Loucy (cell line): ENCODE data around the gene LRR1.
"Not testable (repeated sequence)": the region's sequence is repeated elsewhere in the genome, so short reads cannot be mapped to it uniquely, and the experiment has no call there.

Experiments
- H2AFZ ChIP-seq: fragments of 200-600 bp; sonication (generic); 2 replicates; pipeline ENCODE4 v1.6.0; 2016; ENCODE audit warnings: antibody characterized with exemption, mild to moderate bottlenecking, low read length, moderate library complexity
- H3F3A ChIP-seq: fragments of 200-600 bp; 2 replicates; pipeline ENCODE4 v1.6.0; 2016; ENCODE audit warnings: antibody characterized with exemption, low read depth, mild to moderate bottlenecking
- H3K27me3 ChIP-seq: fragments of 200-600 bp; sonication (generic); 2 replicates; pipeline ENCODE4 v1.6.1; 2014; ENCODE audit warnings: low read length, mild to moderate bottlenecking; ENCODE audit not compliant: insufficient read depth, poor library complexity, severe bottlenecking
- H3K36me3 ChIP-seq: fragments of 200-600 bp; sonication (generic); 2 replicates; pipeline ENCODE4 v1.6.1; 2016; ENCODE audit warnings: low read length; ENCODE audit not compliant: insufficient read depth
- H3K4me1 ChIP-seq: fragments of 200-600 bp; sonication (generic); 2 replicates; pipeline ENCODE4 v1.5.1; 2014; ENCODE audit warnings: low read length, mild to moderate bottlenecking; ENCODE audit not compliant: insufficient read depth, poor library complexity, severe bottlenecking
- H3K4me2 ChIP-seq: fragments of 200-600 bp; sonication (generic); 2 replicates; pipeline ENCODE4 v1.6.0; 2014; ENCODE audit warnings: antibody characterized with exemption, low read length, low read depth, mild to moderate bottlenecking; ENCODE audit not compliant: poor library complexity, severe bottlenecking
- H3K4me3 ChIP-seq: fragments of 200-600 bp; sonication (generic); 2 replicates; pipeline ENCODE4 v1.5.1; 2014; ENCODE audit warnings: low read length, mild to moderate bottlenecking, mixed read lengths; ENCODE audit not compliant: poor library complexity, severe bottlenecking
- H3K79me2 ChIP-seq: fragments of 200-600 bp; sonication (generic); 2 replicates; pipeline ENCODE4 v1.6.1; 2014; ENCODE audit warnings: low read length; ENCODE audit not compliant: insufficient read depth
- H3K9ac ChIP-seq: fragments of 200-600 bp; sonication (generic); 2 replicates; pipeline ENCODE4 v1.6.0; 2014; ENCODE audit warnings: mild to moderate bottlenecking, low read depth, low read length, moderate library complexity; ENCODE audit not compliant: poor library complexity, severe bottlenecking
- H3K9me2 ChIP-seq: fragments of 200-600 bp; sonication (generic); replicated peaks from 2 replicates; pipeline ENCODE4 v1.6.1; 2016; ENCODE audit warnings: low read depth, low read length, mixed read lengths
- H3K9me3 ChIP-seq: fragments of 200-600 bp; sonication (generic); 2 replicates; pipeline ENCODE4 v1.6.1; 2014; ENCODE audit warnings: mild to moderate bottlenecking, antibody characterized with exemption, low read length, low read depth; ENCODE audit not compliant: insufficient read depth
- H4K20me1 ChIP-seq: fragments of 200-600 bp; sonication (generic); 2 replicates; pipeline ENCODE4 v1.6.0; 2014; ENCODE audit warnings: antibody characterized with exemption, low read length, mild to moderate bottlenecking; ENCODE audit not compliant: insufficient read depth, poor library complexity, severe bottlenecking
- EZH2phosphoT487 ChIP-seq: fragments of 200-600 bp; IDR thresholded peaks from 2 replicates; pipeline ENCODE4 v1.6.1; 2018; ENCODE audit warnings: antibody characterized with exemption, mild to moderate bottlenecking, moderate library complexity, borderline replicate concordance
- TF ChIP-seq, protein P1 (sequence below): fragments of 200-600 bp; sonication (generic); conservative IDR thresholded peaks from 2 replicates; pipeline ENCODE4 v1.5.1; 2014; ENCODE audit warnings: mild to moderate bottlenecking, antibody characterized with exemption, low read length

LRR1 gene

DNA sequence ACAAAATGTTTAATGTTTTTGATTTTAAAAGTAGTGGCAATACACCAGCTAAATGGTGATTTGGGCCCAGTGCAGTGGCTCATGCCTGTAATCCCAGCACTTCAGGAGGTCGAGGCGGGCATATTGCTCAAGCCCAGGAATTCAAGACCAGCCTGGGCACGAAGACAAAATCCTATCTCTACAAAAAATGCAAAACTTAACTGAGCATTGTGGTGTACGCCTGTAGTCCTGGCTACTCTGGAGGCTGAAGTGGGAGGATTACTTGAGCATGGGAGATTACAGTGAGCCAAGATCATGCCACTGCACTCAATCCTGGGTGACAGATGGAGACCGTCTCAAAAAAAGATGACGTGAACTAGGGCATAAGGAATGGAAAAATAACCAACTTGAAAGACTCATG lies 17.0 kb downstream of the LRR1 start:
- Histone ChIP-seq H2AFZ (no peak overlapping the region), H4K20me1 (peaks cover 43% of the 10 kb centered on the region), H3K4me3 (no peak overlapping the region), H3K9me3 (no peaks in the 10 kb centered on the region), H3K9ac (no peak overlapping the region), H3F3A (peaks cover 12% of the 10 kb centered on the region; the same call in 1 of the 2 replicates), H3K4me2 (no peak overlapping the region), H3K27me3 (no peaks in the 10 kb centered on the region), H3K4me1 (peaks cover 16% of the 10 kb centered on the region), H3K79me2 (peaks cover 72% of the 10 kb centered on the region), H3K9me2 (no peaks in the 10 kb centered on the region), H3K36me3 (peaks cover 22% of the 10 kb centered on the region; the same call in 1 of the 2 replicates)
- TF ChIP-seq, protein P1, sequence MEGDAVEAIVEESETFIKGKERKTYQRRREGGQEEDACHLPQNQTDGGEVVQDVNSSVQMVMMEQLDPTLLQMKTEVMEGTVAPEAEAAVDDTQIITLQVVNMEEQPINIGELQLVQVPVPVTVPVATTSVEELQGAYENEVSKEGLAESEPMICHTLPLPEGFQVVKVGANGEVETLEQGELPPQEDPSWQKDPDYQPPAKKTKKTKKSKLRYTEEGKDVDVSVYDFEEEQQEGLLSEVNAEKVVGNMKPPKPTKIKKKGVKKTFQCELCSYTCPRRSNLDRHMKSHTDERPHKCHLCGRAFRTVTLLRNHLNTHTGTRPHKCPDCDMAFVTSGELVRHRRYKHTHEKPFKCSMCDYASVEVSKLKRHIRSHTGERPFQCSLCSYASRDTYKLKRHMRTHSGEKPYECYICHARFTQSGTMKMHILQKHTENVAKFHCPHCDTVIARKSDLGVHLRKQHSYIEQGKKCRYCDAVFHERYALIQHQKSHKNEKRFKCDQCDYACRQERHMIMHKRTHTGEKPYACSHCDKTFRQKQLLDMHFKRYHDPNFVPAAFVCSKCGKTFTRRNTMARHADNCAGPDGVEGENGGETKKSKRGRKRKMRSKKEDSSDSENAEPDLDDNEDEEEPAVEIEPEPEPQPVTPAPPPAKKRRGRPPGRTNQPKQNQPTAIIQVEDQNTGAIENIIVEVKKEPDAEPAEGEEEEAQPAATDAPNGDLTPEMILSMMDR: no peak
- TF ChIP-seq EZH2phosphoT487: no peak

DNA sequence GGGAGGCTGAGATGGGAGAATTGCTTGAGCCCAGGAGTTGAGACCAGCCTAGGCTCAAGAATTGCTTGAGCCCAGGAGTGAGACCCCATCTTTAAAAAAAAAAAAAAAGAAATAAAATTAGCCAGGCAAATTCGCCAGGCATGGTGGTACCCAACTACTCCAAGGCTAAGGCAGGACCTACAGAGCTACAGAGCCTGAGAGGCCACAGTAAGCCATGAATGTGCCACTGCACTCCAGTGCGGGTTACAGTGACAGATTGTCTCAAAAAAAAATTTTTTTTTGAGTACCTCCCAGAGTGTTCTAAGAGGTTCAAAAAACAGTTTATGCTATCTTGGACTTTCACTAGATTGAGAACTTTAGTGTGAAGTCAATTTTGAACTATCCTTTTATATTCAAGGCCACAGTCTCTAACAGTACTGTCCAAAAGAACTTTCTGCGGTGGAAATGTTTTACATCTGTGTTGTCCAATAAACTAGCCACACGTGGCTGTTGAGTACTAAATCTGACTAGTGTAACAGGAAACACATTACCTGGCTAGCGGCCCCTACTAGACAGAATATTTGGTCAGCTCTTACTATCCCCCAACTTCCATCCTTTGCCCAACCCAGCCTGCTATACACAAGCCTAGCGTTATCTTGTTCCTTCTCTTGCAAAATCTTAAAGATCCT lies 19.2 kb downstream of the LRR1 start:
- Histone ChIP-seq H3K4me2 (peak overlapping the region; percentile 75), H3K9me2 (no peaks in the 10 kb centered on the region), H3K9ac (no peak overlapping the region), H3K27me3 (no peaks in the 10 kb centered on the region), H3K4me3 (peak overlapping the region; percentile 91), H2AFZ (no peak overlapping the region), H3K36me3 (peaks cover 22% of the 10 kb centered on the region; the same call in 1 of the 2 replicates), H3K79me2 (peaks cover 74% of the 10 kb centered on the region), H4K20me1 (peaks cover 55% of the 10 kb centered on the region), H3K4me1 (peaks cover 31% of the 10 kb centered on the region), H3F3A (peaks cover 12% of the 10 kb centered on the region; the same call in 1 of the 2 replicates), H3K9me3 (no peaks in the 10 kb centered on the region)
- TF ChIP-seq EZH2phosphoT487: no peak
- TF ChIP-seq, protein P1: no peak

- Histone ChIP-seq H3K79me2 (peaks cover 81% of the 10 kb centered on the region), H3K4me1 (peaks cover 42% of the 10 kb centered on the region), H3K4me2 (peak overlapping the region; percentile 75), H3K9ac (peak overlapping the region; percentile 96), H3K4me3 (peak overlapping the region; percentile 91), H4K20me1 (peaks cover 66% of the 10 kb centered on the region), H3K36me3 (peaks cover 20% of the 10 kb centered on the region; the same call in 1 of the 2 replicates)
- H3K9me3 ChIP-seq, H3K9me2 ChIP-seq, H3K27me3 ChIP-seq, H3F3A ChIP-seq, H2AFZ ChIP-seq: not testable (repeated sequence)
Observed at GRCh38 chr14:49619273-49619672, 20.5 kb downstream of the LRR1 start.

DNA sequence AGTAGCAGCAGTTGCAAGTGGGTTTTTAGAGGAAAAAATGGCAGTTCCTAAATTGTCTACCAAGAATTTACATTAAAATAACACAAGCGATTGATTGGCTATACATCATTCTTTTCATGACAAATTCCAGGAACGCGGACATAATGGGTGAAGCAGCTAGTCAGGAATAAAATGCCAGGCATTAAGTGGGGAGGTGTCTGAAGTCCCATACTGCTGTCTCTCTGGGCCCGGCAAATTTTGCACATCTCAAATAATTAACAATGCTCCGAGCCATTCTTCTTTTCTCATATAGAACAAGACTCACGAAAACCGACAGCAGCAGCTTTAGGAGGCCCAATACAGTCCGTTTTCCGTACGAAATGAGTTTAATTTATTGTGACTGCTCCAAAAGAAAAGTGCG lies 21.0 kb downstream of the LRR1 start:
- Histone ChIP-seq H3K36me3 (peaks cover 16% of the 10 kb centered on the region; the same call in 1 of the 2 replicates), H3K4me3 (peak overlapping the region; percentile 91), H3K9me3 (no peaks in the 10 kb centered on the region), H3K79me2 (peaks cover 85% of the 10 kb centered on the region), H3K9me2 (no peaks in the 10 kb centered on the region), H3F3A (0 out of 2 replicates have a peak, but pooled peaks cover 6% of the 10 kb centered on the region), H3K27me3 (no peaks in the 10 kb centered on the region), H3K9ac (peak overlapping the region; percentile 96), H4K20me1 (peaks cover 70% of the 10 kb centered on the region), H3K4me2 (peak overlapping the region; percentile 75), H2AFZ (no peak overlapping the region), H3K4me1 (peaks cover 46% of the 10 kb centered on the region)
- TF ChIP-seq, protein P1: no peak
- no peak for TF ChIP-seq EZH2phosphoT487
